ENCODE results near the gene PIR.

DNA sequence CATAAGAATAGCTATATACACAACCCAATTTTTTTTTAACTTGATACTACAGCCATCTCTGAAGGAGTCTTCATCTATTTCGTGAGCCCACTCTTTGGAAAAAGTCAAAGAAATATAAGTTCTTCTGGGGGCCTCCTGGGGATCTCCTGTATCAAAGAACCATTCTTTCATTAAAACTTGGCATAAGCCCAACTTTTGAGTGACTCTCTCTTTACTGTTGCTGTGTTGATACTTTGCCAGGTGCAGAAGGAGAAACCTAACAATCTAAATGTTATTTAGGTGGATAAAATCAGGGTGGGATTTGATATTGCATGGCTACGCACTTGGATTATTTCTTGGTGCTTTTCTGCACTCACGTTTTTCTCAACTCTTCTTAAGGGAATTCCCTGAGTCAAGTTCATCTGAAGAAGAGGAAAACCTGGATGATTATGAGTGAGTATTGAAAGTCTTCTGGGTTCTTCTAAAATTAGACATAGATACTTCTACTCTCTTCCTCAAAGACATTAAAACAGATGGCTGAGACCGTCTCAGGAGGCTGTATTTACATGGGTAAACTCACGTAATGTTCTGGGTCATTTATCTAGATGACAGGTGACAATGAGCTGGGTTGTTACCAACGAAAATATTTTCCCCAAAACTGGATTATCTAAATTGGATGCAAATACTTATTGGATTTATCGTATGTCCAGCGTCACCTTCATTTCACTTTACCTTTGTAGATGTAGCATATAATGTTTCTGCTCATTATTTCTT lies 32.7 kb upstream of the PIR start:
- no peak for TF ChIP-seq EZH2 (IDR thresholded peaks at IDR 0.05)
- TF ChIP-seq, protein P1, sequence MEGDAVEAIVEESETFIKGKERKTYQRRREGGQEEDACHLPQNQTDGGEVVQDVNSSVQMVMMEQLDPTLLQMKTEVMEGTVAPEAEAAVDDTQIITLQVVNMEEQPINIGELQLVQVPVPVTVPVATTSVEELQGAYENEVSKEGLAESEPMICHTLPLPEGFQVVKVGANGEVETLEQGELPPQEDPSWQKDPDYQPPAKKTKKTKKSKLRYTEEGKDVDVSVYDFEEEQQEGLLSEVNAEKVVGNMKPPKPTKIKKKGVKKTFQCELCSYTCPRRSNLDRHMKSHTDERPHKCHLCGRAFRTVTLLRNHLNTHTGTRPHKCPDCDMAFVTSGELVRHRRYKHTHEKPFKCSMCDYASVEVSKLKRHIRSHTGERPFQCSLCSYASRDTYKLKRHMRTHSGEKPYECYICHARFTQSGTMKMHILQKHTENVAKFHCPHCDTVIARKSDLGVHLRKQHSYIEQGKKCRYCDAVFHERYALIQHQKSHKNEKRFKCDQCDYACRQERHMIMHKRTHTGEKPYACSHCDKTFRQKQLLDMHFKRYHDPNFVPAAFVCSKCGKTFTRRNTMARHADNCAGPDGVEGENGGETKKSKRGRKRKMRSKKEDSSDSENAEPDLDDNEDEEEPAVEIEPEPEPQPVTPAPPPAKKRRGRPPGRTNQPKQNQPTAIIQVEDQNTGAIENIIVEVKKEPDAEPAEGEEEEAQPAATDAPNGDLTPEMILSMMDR (IDR thresholded peaks at IDR 0.05 in 2 of 3, conservative IDR thresholded peaks at IDR 0.05 in 1 of 3; ENCODE audit: borderline replicate concordance in 1 of 3, insufficient read depth in 1 of 3, low read depth in 2 of 3, low read length in 2 of 3): no peak
- no peak for TF ChIP-seq EGR1 (IDR thresholded peaks at IDR 0.05; ENCODE audit: low read depth)
- no peak for TF ChIP-seq SRF (IDR thresholded peaks at IDR 0.05; ENCODE audit: low read depth)
- no peak for TF ChIP-seq POLR2A (IDR thresholded peaks at IDR 0.05; ENCODE audit: borderline replicate concordance, extremely low read depth, insufficient read depth, insufficient read length)
- TF ChIP-seq ZFX (IDR thresholded peaks at IDR 0.05): no peak

Measured in HCT116 (cell line).